GM23338 (cell line): ENCODE results near the gene MCAM. TPM values are rescaled to one million over a fixed set of nuclear protein-coding genes. Genes with fewer than 3 reads are reported as not detected.

Experiments used
- ATAC-seq: fragments of 200-7000 bp; cut with Tn5 transposase; 3 replicates; pipeline ENCODE4 v1.9.1; 2020
- DNase-seq: peaks from one replicate; pipeline ENCODE4 v3.0.0-alpha.2; 2015; ENCODE audit warnings: low spot score
- H2AFZ ChIP-seq: fragments of 200-600 bp; sonication (generic); 2 replicates; pipeline ENCODE4 v1.8.0; 2016; ENCODE audit warnings: antibody characterized with exemption, mild to moderate bottlenecking, moderate library complexity
- H3F3A ChIP-seq: fragments of 200-600 bp; sonication (generic); replicated peaks from 2 replicates; pipeline ENCODE4 v1.8.0; 2017; ENCODE audit warnings: antibody characterized with exemption, mixed run types, low read depth
- H3K27ac ChIP-seq: fragments of 200-600 bp; sonication (generic); 2 replicates; pipeline ENCODE4 v1.6.1; 2016; ENCODE audit warnings: low read depth
- H3K27me3 ChIP-seq: fragments of 200-600 bp; sonication (generic); 2 replicates; pipeline ENCODE4 v1.8.0; 2016; ENCODE audit warnings: mild to moderate bottlenecking, mixed run types, moderate library complexity; ENCODE audit not compliant: insufficient read depth
- H3K36me3 ChIP-seq: fragments of 200-600 bp; sonication (generic); 2 replicates; pipeline ENCODE4 v1.8.0; 2016; ENCODE audit warnings: mild to moderate bottlenecking; ENCODE audit not compliant: insufficient read depth
- H3K4me1 ChIP-seq: fragments of 200-600 bp; sonication (generic); 2 replicates; pipeline ENCODE4 v1.8.0; 2016; ENCODE audit warnings: mild to moderate bottlenecking, moderate library complexity; ENCODE audit not compliant: insufficient read depth
- H3K4me2 ChIP-seq: fragments of 200-600 bp; sonication (generic); 2 replicates; pipeline ENCODE4 v1.7.1; 2017; ENCODE audit warnings: mixed run types
- H3K4me3 ChIP-seq: fragments of 200-600 bp; sonication (generic); 2 replicates; pipeline ENCODE4 v1.6.1; 2016; ENCODE audit warnings: mixed run types
- H3K79me2 ChIP-seq: fragments of 200-600 bp; sonication (generic); replicated peaks from 2 replicates; pipeline ENCODE4 v1.8.0; 2017; ENCODE audit warnings: mild to moderate bottlenecking; ENCODE audit not compliant: insufficient read depth
- H3K9me2 ChIP-seq: fragments of 200-600 bp; sonication (generic); 2 replicates; pipeline ENCODE4 v1.8.0; 2017; ENCODE audit not compliant: insufficient read depth
- H4K20me1 ChIP-seq: fragments of 200-600 bp; sonication (generic); replicated peaks from 2 replicates; pipeline ENCODE4 v1.8.0; 2017; ENCODE audit warnings: mild to moderate bottlenecking; ENCODE audit not compliant: insufficient read depth
- H3K27ac Mint-ChIP-seq: 2 replicates; pipeline ENCODE4 v1.8.0; 2020; ENCODE audit warnings: inconsistent platforms, mild to moderate bottlenecking, moderate library complexity, mixed read lengths
- H3K27me3 Mint-ChIP-seq: 3 replicates; pipeline ENCODE4 v1.8.0; 2022; ENCODE audit warnings: low read depth, mild to moderate bottlenecking, moderate library complexity, mixed read lengths, inconsistent platforms; ENCODE audit not compliant: insufficient read depth, poor library complexity
- H3K36me3 Mint-ChIP-seq: 3 replicates; pipeline ENCODE4 v1.8.0; 2021; ENCODE audit warnings: low read depth, mild to moderate bottlenecking, inconsistent platforms, moderate library complexity, mixed read lengths
- H3K4me1 Mint-ChIP-seq: 3 replicates; pipeline ENCODE4 v1.8.0; 2020; ENCODE audit warnings: mild to moderate bottlenecking, inconsistent platforms, mixed read lengths
- H3K4me3 Mint-ChIP-seq: 3 replicates; pipeline ENCODE4 v1.8.0; 2021; ENCODE audit warnings: moderate library complexity, mild to moderate bottlenecking, inconsistent platforms, mixed read lengths
- H3K9me3 Mint-ChIP-seq: 3 replicates; pipeline ENCODE4 v1.8.0; 2020; ENCODE audit warnings: moderate library complexity, mild to moderate bottlenecking, inconsistent platforms, mixed read lengths
- CREB1 ChIP-seq: fragments of 250-450 bp; sonication (Bioruptor Pico); IDR thresholded peaks from 2 replicates; pipeline ENCODE4 v1.5.0; 2020; ENCODE audit warnings: low read depth, mild to moderate bottlenecking, moderate library complexity
- CTCF ChIP-seq, 2 experiments: fragments of 200-600 bp in 1 of 2; sonication (generic) in 1 of 2; conservative IDR thresholded peaks; 2 replicates each; pipeline versions ENCODE4 v1.5.1 to v1.6.1; 2016 to 2017; ENCODE audit warnings: antibody characterized with exemption in 2 of 2, low read depth in 2 of 2, mild to moderate bottlenecking in 2 of 2, moderate library complexity in 1 of 2
- ETS1 ChIP-seq: IDR thresholded peaks from 2 replicates; pipeline ENCODE4 v1.6.1; 2016; ENCODE audit warnings: antibody characterized with exemption
- EZH2 ChIP-seq: fragments of 200-600 bp; sonication (generic); IDR thresholded peaks from one replicate; pipeline ENCODE4 v1.8.0; 2017; ENCODE audit warnings: antibody characterized with exemption, mild to moderate bottlenecking, low read depth; ENCODE audit not compliant: unreplicated experiment
- EZH2phosphoT487 ChIP-seq: fragments of 200-600 bp; sonication (generic); IDR thresholded peaks from one replicate; pipeline ENCODE4 v1.8.1; 2018; ENCODE audit warnings: antibody characterized with exemption; ENCODE audit not compliant: unreplicated experiment
- JUNB ChIP-seq: IDR thresholded peaks from one replicate; pipeline ENCODE4 v1.6.1; 2016; ENCODE audit warnings: antibody characterized with exemption; ENCODE audit not compliant: unreplicated experiment
- NANOG ChIP-seq: IDR thresholded peaks from 2 replicates; pipeline ENCODE4 v1.6.1; 2016; ENCODE audit warnings: antibody characterized with exemption, borderline replicate concordance
- POLR2AphosphoS5 ChIP-seq: IDR thresholded peaks from 2 replicates; pipeline ENCODE4 v1.6.1; 2016; ENCODE audit warnings: antibody characterized with exemption, low read depth
- STAT1 ChIP-seq: IDR thresholded peaks from one replicate; pipeline ENCODE4 v1.6.1; 2016; ENCODE audit warnings: antibody characterized with exemption; ENCODE audit not compliant: unreplicated experiment
- ZNF114 ChIP-seq: fragments of 250-450 bp; sonication (Bioruptor Pico); IDR thresholded peaks from 2 replicates; pipeline ENCODE4 v1.5.0; 2020; ENCODE audit warnings: mild to moderate bottlenecking, moderate library complexity
- ZNF331 ChIP-seq: fragments of 250-450 bp; sonication (Bioruptor Pico); IDR thresholded peaks from 2 replicates; pipeline ENCODE4 v1.5.0; 2020; ENCODE audit warnings: low read depth, mild to moderate bottlenecking, moderate library complexity
- polyA plus RNA-seq: library from polyadenylated mRNA; unstranded; fragments of >200 nt; fragmentation: Nextera tagmentation; extraction: Ambion mirVana; gene quantifications from 2 replicates; pipeline ENCODE4 v1.2.1, GENCODE V29; 2016
- total RNA-seq: library from RNA; depleted of rRNA; stranded (reverse); fragments of >200 nt; shearing (Covaris generic); gene quantifications from 2 replicates; pipeline ENCODE4 v1.2.3, GENCODE V29; 2014
- TF ChIP-seq, protein P1 (sequence below): IDR thresholded peaks from one replicate; pipeline ENCODE4 v1.6.1; 2018; ENCODE audit warnings: antibody characterized with exemption; ENCODE audit not compliant: unreplicated experiment

Gene MCAM
- total and polyA plus RNA-seq, 2 experiments from 2014 or later = 8.9 to 79.5 TPM

GRCh38 chr11:119266517-119267255 lies 50.2 kb downstream of the MCAM start:
- H3K4me1 Mint-ChIP-seq = peaks cover 7% of the 10 kb centered on the region
- TF ChIP-seq EZH2phosphoT487 = no peak
- no peak for TF ChIP-seq ZNF114
- no peak for TF ChIP-seq JUNB
- no peak for TF ChIP-seq CTCF (conservative IDR thresholded peaks at IDR 0.05; ENCODE audit: low read depth in 2 of 2)
- TF ChIP-seq ETS1 = no peak
- no peak for TF ChIP-seq ZNF331 (CRISPR knock-in tag)
- TF ChIP-seq STAT1 = no peak
- no peak for TF ChIP-seq CREB1 (CRISPR knock-in tag)
- no peak for TF ChIP-seq POLR2AphosphoS5
- no peak for TF ChIP-seq NANOG
- TF ChIP-seq, protein P1, sequence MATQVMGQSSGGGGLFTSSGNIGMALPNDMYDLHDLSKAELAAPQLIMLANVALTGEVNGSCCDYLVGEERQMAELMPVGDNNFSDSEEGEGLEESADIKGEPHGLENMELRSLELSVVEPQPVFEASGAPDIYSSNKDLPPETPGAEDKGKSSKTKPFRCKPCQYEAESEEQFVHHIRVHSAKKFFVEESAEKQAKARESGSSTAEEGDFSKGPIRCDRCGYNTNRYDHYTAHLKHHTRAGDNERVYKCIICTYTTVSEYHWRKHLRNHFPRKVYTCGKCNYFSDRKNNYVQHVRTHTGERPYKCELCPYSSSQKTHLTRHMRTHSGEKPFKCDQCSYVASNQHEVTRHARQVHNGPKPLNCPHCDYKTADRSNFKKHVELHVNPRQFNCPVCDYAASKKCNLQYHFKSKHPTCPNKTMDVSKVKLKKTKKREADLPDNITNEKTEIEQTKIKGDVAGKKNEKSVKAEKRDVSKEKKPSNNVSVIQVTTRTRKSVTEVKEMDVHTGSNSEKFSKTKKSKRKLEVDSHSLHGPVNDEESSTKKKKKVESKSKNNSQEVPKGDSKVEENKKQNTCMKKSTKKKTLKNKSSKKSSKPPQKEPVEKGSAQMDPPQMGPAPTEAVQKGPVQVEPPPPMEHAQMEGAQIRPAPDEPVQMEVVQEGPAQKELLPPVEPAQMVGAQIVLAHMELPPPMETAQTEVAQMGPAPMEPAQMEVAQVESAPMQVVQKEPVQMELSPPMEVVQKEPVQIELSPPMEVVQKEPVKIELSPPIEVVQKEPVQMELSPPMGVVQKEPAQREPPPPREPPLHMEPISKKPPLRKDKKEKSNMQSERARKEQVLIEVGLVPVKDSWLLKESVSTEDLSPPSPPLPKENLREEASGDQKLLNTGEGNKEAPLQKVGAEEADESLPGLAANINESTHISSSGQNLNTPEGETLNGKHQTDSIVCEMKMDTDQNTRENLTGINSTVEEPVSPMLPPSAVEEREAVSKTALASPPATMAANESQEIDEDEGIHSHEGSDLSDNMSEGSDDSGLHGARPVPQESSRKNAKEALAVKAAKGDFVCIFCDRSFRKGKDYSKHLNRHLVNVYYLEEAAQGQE = no peak
- TF ChIP-seq EZH2 = no peak
- Histone ChIP-seq H3K4me1 (peaks cover 4% of the 10 kb centered on the region; the same call in 1 of the 2 replicates), H3K9me2 (no peaks in the 10 kb centered on the region), H2AFZ (no peak overlapping the region), H3K4me2 (no peak overlapping the region), H3K27me3 (no peaks in the 10 kb centered on the region), H4K20me1 (peaks cover 41% of the 10 kb centered on the region), H3F3A (no peaks in the 10 kb centered on the region), H3K36me3 (no peaks in the 10 kb centered on the region), H3K4me3 (no peak overlapping the region), H3K79me2 (peaks cover 97% of the 10 kb centered on the region), H3K27ac (peak overlapping the region; percentile 1; the same call in 1 of the 2 replicates)
- ATAC-seq = peak; percentile 35; the same call in 2 of the 3 replicates
- H3K27ac Mint-ChIP-seq = no peak overlapping the region
- H3K4me3 Mint-ChIP-seq = no peak overlapping the region; the same call in 2 of the 3 replicates
- peaks cover 2% of the 10 kb centered on the region for H3K27me3 Mint-ChIP-seq
- DNase-seq = no peak
- no peaks in the 10 kb centered on the region for H3K9me3 Mint-ChIP-seq
- no peaks in the 10 kb centered on the region for H3K36me3 Mint-ChIP-seq
